Sigmoid colon (tissue), 7 donors: Measurements from ENCODE around the gene HPGDS. TPM values are rescaled to one million over a fixed set of nuclear protein-coding genes. Genes with fewer than 3 reads are reported as not detected.
A peak's percentile ranks its signal among the peaks of the same experiment; 100 is the strongest.

Experiments
- DNase-seq: peaks from one replicate; pipeline ENCODE4 v3.0.0-alpha.2; 2019
- H3K27ac ChIP-seq, 4 donors: fragments of 200-600 bp; sonication (generic); one replicate each; pipeline ENCODE4 v1.5.1; 2016 to 2019; ENCODE audit warnings: mild to moderate bottlenecking in 1 of 4
- H3K27me3 ChIP-seq, 3 donors: fragments of 200-600 bp; sonication (generic); one replicate each; pipeline ENCODE4 v1.5.1; 2019; ENCODE audit warnings: mild to moderate bottlenecking in 1 of 3
- H3K36me3 ChIP-seq, 4 donors: fragments of 200-600 bp; sonication (generic); one replicate each; pipeline ENCODE4 v1.5.1; 2016 to 2019
- H3K4me1 ChIP-seq, 4 donors: fragments of 200-600 bp; sonication (generic); one replicate each; pipeline ENCODE4 v1.5.1; 2017 to 2019
- H3K4me3 ChIP-seq, 4 donors: fragments of 200-600 bp; sonication (generic); one replicate each; pipeline ENCODE4 v1.5.1; 2017 to 2019; ENCODE audit warnings: mild to moderate bottlenecking in 2 of 4, moderate library complexity in 1 of 4
- H3K9me3 ChIP-seq, 4 donors: fragments of 200-600 bp in 3 of 4; sonication (generic) in 3 of 4; one replicate each; pipeline versions ENCODE4 v1.5.1 to v1.6.1; 2013 to 2019
- EP300 ChIP-seq, 4 donors: sonication (generic); formaldehyde crosslinking; IDR thresholded peaks; one replicate each; pipeline ENCODE4 v1.6.1; 2017; ENCODE audit warnings: antibody characterized with exemption in 4 of 4
- POLR2A ChIP-seq, 2 donors: fragments of 450-650 bp; IDR thresholded peaks; one replicate each; pipeline ENCODE4 v1.6.1; 2016; ENCODE audit warnings: antibody characterized with exemption in 2 of 2, mild to moderate bottlenecking in 2 of 2, moderate library complexity in 2 of 2
- POLR2AphosphoS5 ChIP-seq, 4 donors: sonication (generic); formaldehyde crosslinking; IDR thresholded peaks; one replicate each; pipeline ENCODE4 v1.6.1; 2017; ENCODE audit warnings: antibody characterized with exemption in 4 of 4
- WGBS, 2 donors: extraction: QIAGEN DNeasy Blood & Tissue Kit; methylation state at CpG; one replicate each; pipeline ENCODE4 v1.1.7; 2013; 5-methylcytosine and 5-hydroxymethylcytosine counted together
- intact Hi-C: fragments of 100-400 bp; cut with DNase I; formaldehyde crosslinking; loops from one replicate; pipeline ENCODE4 v1.15.1; 2023
- polyA plus RNA-seq, 3 donors: library from polyadenylated mRNA; stranded (reverse); fragments of 200-250 nt; gene quantifications; one replicate each; pipeline ENCODE4 v1.2.3, GENCODE V29; 2013
- total RNA-seq, 4 donors: library from RNA; depleted of rRNA; stranded (reverse); fragments of >200 nt; gene quantifications; one replicate each; pipeline ENCODE4 v1.1.0, GENCODE V29; 2016
- TF ChIP-seq, protein P1 (sequence below), 4 experiments: fragments of 450-650 bp in 3 of 4; fragments of 200-600 bp in 1 of 4; IDR thresholded peaks; one replicate each; pipeline ENCODE4 v1.5.1; 2016 to 2019; ENCODE audit warnings: antibody characterized with exemption in 4 of 4, mild to moderate bottlenecking in 3 of 4, moderate library complexity in 2 of 4
- donor health status: healthy with polysubstance abuse.
- donor health status: Bipolar disorder and iron deficiency.
- donor health status: healthy.

HPGDS gene
- total and polyA plus RNA-seq, 7 donors, result 0.54 to 3.7 (median 2.1) TPM

DNA sequence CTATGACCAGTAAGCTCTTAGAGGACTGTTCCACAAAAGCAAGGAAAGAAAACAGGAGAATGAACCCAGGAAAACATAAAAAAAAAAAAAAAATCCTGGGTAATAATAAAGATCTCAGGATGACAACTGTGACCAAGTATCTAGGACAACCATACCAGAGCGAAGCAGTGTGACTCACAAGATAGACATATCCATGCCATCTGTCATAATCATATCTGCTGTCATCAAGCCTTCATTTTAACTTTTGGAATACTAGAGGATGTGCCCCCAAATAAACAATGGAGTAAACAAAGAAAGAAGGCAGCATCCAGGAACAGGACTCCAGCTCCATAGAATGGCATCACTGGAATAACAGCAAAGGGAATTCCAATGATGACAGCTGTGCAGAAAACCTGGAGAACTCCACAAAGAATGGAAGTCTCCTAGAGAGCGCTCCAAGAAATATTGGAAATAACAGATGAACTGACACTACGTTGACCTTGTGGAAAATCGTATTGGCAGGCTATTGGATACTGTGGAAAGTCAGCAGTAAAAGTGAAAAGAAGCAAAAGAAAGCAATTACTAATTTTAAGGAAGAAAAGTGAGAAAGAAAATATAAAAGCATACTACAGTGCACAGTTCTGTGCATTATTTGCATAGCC is 35.3 kb downstream of the HPGDS start:
- H3K27me3 ChIP-seq, result no peaks in the 10 kb centered on the region
- no peaks in the 10 kb centered on the region for H3K4me1 ChIP-seq
- no peak overlapping the region for H3K27ac ChIP-seq
- H3K36me3 ChIP-seq, result no peaks in the 10 kb centered on the region
- no peak overlapping the region for H3K4me3 ChIP-seq
- no peaks in the 10 kb centered on the region for H3K9me3 ChIP-seq
- WGBS, 2 donors, result 91% methylated on average over 4 of the region's 4 CpGs
- TF ChIP-seq POLR2AphosphoS5 (IDR thresholded peaks at IDR 0.05) (no peak), EP300 (IDR thresholded peaks at IDR 0.05) (no peak), POLR2A (IDR thresholded peaks at IDR 0.05) (no peak)
- TF ChIP-seq, protein P1, sequence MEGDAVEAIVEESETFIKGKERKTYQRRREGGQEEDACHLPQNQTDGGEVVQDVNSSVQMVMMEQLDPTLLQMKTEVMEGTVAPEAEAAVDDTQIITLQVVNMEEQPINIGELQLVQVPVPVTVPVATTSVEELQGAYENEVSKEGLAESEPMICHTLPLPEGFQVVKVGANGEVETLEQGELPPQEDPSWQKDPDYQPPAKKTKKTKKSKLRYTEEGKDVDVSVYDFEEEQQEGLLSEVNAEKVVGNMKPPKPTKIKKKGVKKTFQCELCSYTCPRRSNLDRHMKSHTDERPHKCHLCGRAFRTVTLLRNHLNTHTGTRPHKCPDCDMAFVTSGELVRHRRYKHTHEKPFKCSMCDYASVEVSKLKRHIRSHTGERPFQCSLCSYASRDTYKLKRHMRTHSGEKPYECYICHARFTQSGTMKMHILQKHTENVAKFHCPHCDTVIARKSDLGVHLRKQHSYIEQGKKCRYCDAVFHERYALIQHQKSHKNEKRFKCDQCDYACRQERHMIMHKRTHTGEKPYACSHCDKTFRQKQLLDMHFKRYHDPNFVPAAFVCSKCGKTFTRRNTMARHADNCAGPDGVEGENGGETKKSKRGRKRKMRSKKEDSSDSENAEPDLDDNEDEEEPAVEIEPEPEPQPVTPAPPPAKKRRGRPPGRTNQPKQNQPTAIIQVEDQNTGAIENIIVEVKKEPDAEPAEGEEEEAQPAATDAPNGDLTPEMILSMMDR (IDR thresholded peaks at IDR 0.05), result no peak
- intact Hi-C loops, result loop anchor here (10.0 kb wide), 2 partner anchors 287 to 817 kb away; no protein-coding TSS in a partner anchor
- no peak for DNase-seq

- Histone ChIP-seq H3K4me3 (no peak overlapping the region), H3K36me3 (no peaks in the 10 kb centered on the region), H3K4me1 (no peaks in the 10 kb centered on the region), H3K9me3 (no peaks in the 10 kb centered on the region), H3K27ac (no peak overlapping the region), H3K27me3 (no peaks in the 10 kb centered on the region)
- WGBS, 2 donors, result 81 to 84% methylated on average over 3 of the region's 3 CpGs
- no peak for DNase-seq
- intact Hi-C loops, result loop anchor here (10.0 kb wide), 2 partner anchors 288 to 818 kb away; no protein-coding TSS in a partner anchor
- no peak for TF ChIP-seq POLR2AphosphoS5 (IDR thresholded peaks at IDR 0.05)
- TF ChIP-seq POLR2A (IDR thresholded peaks at IDR 0.05), result no peak
- TF ChIP-seq, protein P1 (IDR thresholded peaks at IDR 0.05), result no peak
- TF ChIP-seq EP300 (IDR thresholded peaks at IDR 0.05), result no peak
These were observed 35.9 kb downstream of the HPGDS start for GRCh38 chr4:94306713-94307112.

DNA sequence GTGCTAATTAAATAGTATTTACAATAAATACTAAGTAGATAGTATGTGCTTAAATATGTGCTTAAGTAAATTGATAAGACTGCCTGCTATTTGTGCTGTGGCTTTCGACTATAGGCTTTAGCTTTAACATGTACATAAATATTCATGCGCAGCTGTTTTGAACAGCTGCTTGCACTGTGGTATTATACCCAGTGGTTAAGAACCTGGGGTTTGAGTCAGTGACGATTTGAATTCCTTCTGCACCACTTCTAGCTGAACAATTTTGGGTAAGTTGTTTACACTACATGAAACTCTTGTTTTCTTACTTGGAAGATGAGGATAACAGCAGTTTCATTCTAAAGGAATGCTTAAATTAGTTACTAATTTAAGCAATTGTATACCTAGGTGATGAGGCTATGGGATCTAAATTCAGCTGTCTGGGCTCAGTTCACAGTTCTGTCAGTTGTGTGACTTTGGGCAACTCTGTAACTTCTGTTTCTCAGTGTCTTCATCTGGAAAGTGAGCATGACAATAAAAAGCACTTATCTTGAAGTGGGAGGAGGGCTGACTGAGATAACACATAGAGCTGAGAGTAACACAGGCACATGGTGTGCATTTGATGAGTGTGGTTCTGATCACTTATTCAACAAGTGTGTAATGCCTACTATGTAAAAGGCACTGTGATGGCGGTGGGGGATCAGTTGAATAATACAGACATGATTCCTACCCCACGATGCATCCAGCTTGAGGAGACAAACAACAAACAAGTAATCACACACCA is 37.0 kb downstream of the HPGDS start:
- no peak for DNase-seq
- WGBS, 2 donors, result 75 to 76% methylated on average over 5 of the region's 5 CpGs
- Histone ChIP-seq H3K4me1 (no peaks in the 10 kb centered on the region), H3K27me3 (no peaks in the 10 kb centered on the region), H3K9me3 (no peaks in the 10 kb centered on the region), H3K36me3 (no peaks in the 10 kb centered on the region), H3K27ac (no peak overlapping the region), H3K4me3 (no peak overlapping the region)
- TF ChIP-seq EP300 (IDR thresholded peaks at IDR 0.05) (no peak), POLR2AphosphoS5 (IDR thresholded peaks at IDR 0.05) (no peak), POLR2A (IDR thresholded peaks at IDR 0.05) (no peak)
- TF ChIP-seq, protein P1 (IDR thresholded peaks at IDR 0.05), result no peak
- intact Hi-C loops, result loop anchor here (10.0 kb wide), 2 partner anchors 289 to 819 kb away; no protein-coding TSS in a partner anchor

- Histone ChIP-seq H3K4me3 (no peak overlapping the region), H3K27ac (no peak overlapping the region), H3K27me3 (no peaks in the 10 kb centered on the region), H3K9me3 (no peaks in the 10 kb centered on the region), H3K4me1 (no peaks in the 10 kb centered on the region), H3K36me3 (no peaks in the 10 kb centered on the region)
- 46 to 55% methylated on average over 2 of the region's 2 CpGs for WGBS, 2 donors
- intact Hi-C loops, result loop anchor here (10.0 kb wide), 2 partner anchors 290 to 820 kb away; no protein-coding TSS in a partner anchor
- DNase-seq, result no peak
- TF ChIP-seq POLR2AphosphoS5 (IDR thresholded peaks at IDR 0.05) (no peak), EP300 (IDR thresholded peaks at IDR 0.05) (no peak), POLR2A (IDR thresholded peaks at IDR 0.05) (no peak)
- TF ChIP-seq, protein P1 (IDR thresholded peaks at IDR 0.05), result peak in 3 of 4 experiments; percentile 14 to 39 (median 21)
These were observed 38.2 kb downstream of the HPGDS start for GRCh38 chr4:94304365-94304971.
